GM23248 (cell line): ENCODE measurements around the gene CPOX. TPM values are rescaled to one million over a fixed set of nuclear protein-coding genes. Genes with fewer than 3 reads are reported as not detected.
A peak's percentile ranks its signal among the peaks of the same experiment; 100 is the strongest.

Source experiments
- DNase-seq: peaks from one replicate; pipeline ENCODE4 v3.0.0-alpha.2; 2015
- H2AFZ ChIP-seq: fragments of 200-600 bp; sonication (generic); 2 replicates; pipeline ENCODE4 v1.6.1; 2016; ENCODE audit warnings: antibody characterized with exemption
- H3F3A ChIP-seq: fragments of 200-600 bp; sonication (generic); 2 replicates; pipeline ENCODE4 v1.6.1; 2016; ENCODE audit warnings: mild to moderate bottlenecking, antibody characterized with exemption, mixed run types; ENCODE audit not compliant: insufficient read depth
- H3K27ac ChIP-seq: fragments of 200-600 bp; sonication (generic); 2 replicates; pipeline ENCODE4 v1.5.1; 2016; ENCODE audit warnings: mild to moderate bottlenecking
- H3K27me3 ChIP-seq: fragments of 200-600 bp; sonication (generic); replicated peaks from 2 replicates; pipeline ENCODE4 v1.6.1; 2016; ENCODE audit warnings: mild to moderate bottlenecking; ENCODE audit not compliant: insufficient read depth
- H3K36me3 ChIP-seq: fragments of 200-600 bp; sonication (generic); 2 replicates; pipeline ENCODE4 v1.6.1; 2016; ENCODE audit warnings: low read depth, mild to moderate bottlenecking
- H3K4me1 ChIP-seq: fragments of 200-600 bp; sonication (generic); 2 replicates; pipeline ENCODE4 v1.6.1; 2016; ENCODE audit warnings: mild to moderate bottlenecking; ENCODE audit not compliant: insufficient read depth
- H3K4me2 ChIP-seq: fragments of 200-600 bp; sonication (generic); one replicate; pipeline ENCODE4 v1.6.1; 2016; ENCODE audit warnings: mild to moderate bottlenecking; ENCODE audit not compliant: unreplicated experiment
- H3K4me3 ChIP-seq: fragments of 200-600 bp; sonication (generic); 2 replicates; pipeline ENCODE4 v1.5.1; 2016; ENCODE audit warnings: mild to moderate bottlenecking
- H3K79me2 ChIP-seq: fragments of 200-600 bp; sonication (generic); 2 replicates; pipeline ENCODE4 v1.6.1; 2016; ENCODE audit warnings: mild to moderate bottlenecking; ENCODE audit not compliant: insufficient read depth
- H3K9ac ChIP-seq: fragments of 200-600 bp; sonication (generic); 2 replicates; pipeline ENCODE4 v1.6.1; 2016; ENCODE audit warnings: mild to moderate bottlenecking
- H3K9me2 ChIP-seq: fragments of 200-600 bp; sonication (generic); 2 replicates; pipeline ENCODE4 v1.6.1; 2016; ENCODE audit warnings: mixed run types, mild to moderate bottlenecking, moderate library complexity; ENCODE audit not compliant: insufficient read depth
- H3K9me3 ChIP-seq: fragments of 200-600 bp; sonication (generic); one replicate; pipeline ENCODE4 v1.6.1; 2017; ENCODE audit warnings: low read depth
- H4K20me1 ChIP-seq: fragments of 200-600 bp; sonication (generic); 2 replicates; pipeline ENCODE4 v1.6.0; 2016; ENCODE audit not compliant: insufficient read depth
- EZH2 ChIP-seq: fragments of 200-600 bp; sonication (generic); IDR thresholded peaks from 2 replicates; pipeline ENCODE4 v1.6.1; 2018; ENCODE audit warnings: antibody characterized with exemption, mild to moderate bottlenecking; ENCODE audit not compliant: insufficient read depth, poor library complexity, severe bottlenecking
- EZH2phosphoT487 ChIP-seq: fragments of 200-600 bp; sonication (generic); IDR thresholded peaks from 2 replicates; pipeline ENCODE4 v1.6.1; 2018; ENCODE audit warnings: antibody characterized with exemption, moderate library complexity, mild to moderate bottlenecking, low read depth; ENCODE audit not compliant: insufficient read depth
- WGBS, 2 experiments: methylation state at CpG; one replicate each; pipeline ENCODE4 v1.1.6; 2015 to 2017; ENCODE audit warnings: low lambda C conversion rate in 2 of 2, low coverage in 1 of 2; ENCODE audit errors: missing lambda C conversion rate in 2 of 2; 5-methylcytosine and 5-hydroxymethylcytosine counted together
- in situ Hi-C: fragments of 300-500 bp; cut with MboI; formaldehyde crosslinking; loops from 2 replicates; pipeline ENCODE4 v1.15.0; 2020
- polyA plus RNA-seq: library from polyadenylated mRNA; unstranded; fragments of >200 nt; fragmentation: Nextera tagmentation; extraction: Ambion mirVana; gene quantifications from 2 replicates; pipeline ENCODE4 v1.2.1, GENCODE V29; 2016
- total RNA-seq: library from RNA; depleted of rRNA; stranded (reverse); fragments of >200 nt; shearing (Covaris generic); gene quantifications from 2 replicates; pipeline ENCODE4 v1.2.3, GENCODE V29; 2014

Gene CPOX
- total and polyA plus RNA-seq, 2 experiments from 2014 or later, result 9.2 to 33.6 TPM

GRCh38 chr3:98596087-98596486, 2.7 kb upstream of the CPOX start:
- Histone ChIP-seq H3F3A (no peaks in the 10 kb centered on the region), H3K9ac (no peak overlapping the region), H2AFZ (no peak overlapping the region), H3K79me2 (peaks cover 11% of the 10 kb centered on the region; the same call in 1 of the 2 replicates), H3K4me3 (no peak overlapping the region), H3K27me3 (no peaks in the 10 kb centered on the region), H4K20me1 (no peaks in the 10 kb centered on the region), H3K36me3 (no peaks in the 10 kb centered on the region), H3K27ac (no peak overlapping the region), H3K9me2 (no peaks in the 10 kb centered on the region), H3K4me1 (peaks cover 6% of the 10 kb centered on the region; the same call in 1 of the 2 replicates), H3K4me2 (no peak overlapping the region), H3K9me3 (no peaks in the 10 kb centered on the region)
- in situ Hi-C loops, result no loop called here
- DNase-seq, result no peak
- TF ChIP-seq EZH2 (no peak), EZH2phosphoT487 (no peak)

GRCh38 chr3:98594628-98595324, 1.4 kb upstream of the CPOX start:
- Histone ChIP-seq H3K9me3 (no peaks in the 10 kb centered on the region), H3K9me2 (no peaks in the 10 kb centered on the region), H4K20me1 (no peaks in the 10 kb centered on the region), H3K79me2 (peaks cover 11% of the 10 kb centered on the region; the same call in 1 of the 2 replicates), H3K4me1 (peaks cover 6% of the 10 kb centered on the region; the same call in 1 of the 2 replicates), H3K27me3 (no peaks in the 10 kb centered on the region), H3K4me3 (no peak overlapping the region), H3K36me3 (peaks cover 3% of the 10 kb centered on the region; the same call in 1 of the 2 replicates), H2AFZ (no peak overlapping the region), H3F3A (no peaks in the 10 kb centered on the region), H3K9ac (no peak overlapping the region), H3K4me2 (no peak overlapping the region), H3K27ac (no peak overlapping the region)
- no peak for DNase-seq
- no peak for TF ChIP-seq EZH2phosphoT487
- no peak for TF ChIP-seq EZH2
- 84 to 85% methylated on average over 5 of the region's 5 CpGs for WGBS, 2 experiments
- in situ Hi-C loops, result no loop called here

- Histone ChIP-seq H3K4me2 (peak overlapping the region; percentile 90), H3K27me3 (no peaks in the 10 kb centered on the region), H3K4me1 (peaks cover 14% of the 10 kb centered on the region; the same call in 1 of the 2 replicates), H3K27ac (no peak overlapping the region), H3K9me2 (no peaks in the 10 kb centered on the region), H4K20me1 (no peaks in the 10 kb centered on the region), H3F3A (no peaks in the 10 kb centered on the region; the same call in 1 of the 2 replicates), H3K79me2 (peaks cover 11% of the 10 kb centered on the region; the same call in 1 of the 2 replicates), H3K9ac (peak overlapping the region; percentile 73), H3K9me3 (no peaks in the 10 kb centered on the region), H2AFZ (peak overlapping the region; percentile 94), H3K36me3 (peaks cover 3% of the 10 kb centered on the region; the same call in 1 of the 2 replicates), H3K4me3 (peak overlapping the region; percentile 86)
- WGBS, 2 experiments, result 6 to 7% methylated on average over 11 of the region's 11 CpGs
- TF ChIP-seq EZH2phosphoT487, result no peak
- no peak for TF ChIP-seq EZH2
- DNase-seq, result peak; percentile 24
- in situ Hi-C loops, result no loop called here
Observed at GRCh38 chr3:98592345-98592935, 971 bp downstream of the CPOX start.

GRCh38 chr3:98589331-98590036, 3.9 kb downstream of the CPOX start:
- H3K79me2 ChIP-seq, result peaks cover 11% of the 10 kb centered on the region; the same call in 1 of the 2 replicates
- H3K9me3 ChIP-seq, result no peaks in the 10 kb centered on the region
- no peak overlapping the region for H3K27ac ChIP-seq
- H3K36me3 ChIP-seq, result peaks cover 11% of the 10 kb centered on the region; the same call in 1 of the 2 replicates
- in situ Hi-C loops, result no loop called here
- H3K4me1 ChIP-seq, result peaks cover 14% of the 10 kb centered on the region; the same call in 1 of the 2 replicates
- no peak overlapping the region for H3K4me2 ChIP-seq
- no peaks in the 10 kb centered on the region for H3K9me2 ChIP-seq
- no peak overlapping the region for H2AFZ ChIP-seq
- no peak for TF ChIP-seq EZH2
- TF ChIP-seq EZH2phosphoT487, result no peak
- no peak for DNase-seq
- no peaks in the 10 kb centered on the region for H3K27me3 ChIP-seq
- 64 to 83% methylated on average over 2 of the region's 2 CpGs for WGBS, 2 experiments
- H3K9ac ChIP-seq, result no peak overlapping the region
- no peaks in the 10 kb centered on the region; the same call in 1 of the 2 replicates for H3F3A ChIP-seq
- H4K20me1 ChIP-seq, result no peaks in the 10 kb centered on the region
- H3K4me3 ChIP-seq, result no peak overlapping the region
